ENCODE measurements around the gene TEX19.
"Not testable (repeated sequence)": the region's sequence is repeated elsewhere in the genome, so short reads cannot be mapped to it uniquely, and the experiment has no call there.

TEX19 gene

DNA sequence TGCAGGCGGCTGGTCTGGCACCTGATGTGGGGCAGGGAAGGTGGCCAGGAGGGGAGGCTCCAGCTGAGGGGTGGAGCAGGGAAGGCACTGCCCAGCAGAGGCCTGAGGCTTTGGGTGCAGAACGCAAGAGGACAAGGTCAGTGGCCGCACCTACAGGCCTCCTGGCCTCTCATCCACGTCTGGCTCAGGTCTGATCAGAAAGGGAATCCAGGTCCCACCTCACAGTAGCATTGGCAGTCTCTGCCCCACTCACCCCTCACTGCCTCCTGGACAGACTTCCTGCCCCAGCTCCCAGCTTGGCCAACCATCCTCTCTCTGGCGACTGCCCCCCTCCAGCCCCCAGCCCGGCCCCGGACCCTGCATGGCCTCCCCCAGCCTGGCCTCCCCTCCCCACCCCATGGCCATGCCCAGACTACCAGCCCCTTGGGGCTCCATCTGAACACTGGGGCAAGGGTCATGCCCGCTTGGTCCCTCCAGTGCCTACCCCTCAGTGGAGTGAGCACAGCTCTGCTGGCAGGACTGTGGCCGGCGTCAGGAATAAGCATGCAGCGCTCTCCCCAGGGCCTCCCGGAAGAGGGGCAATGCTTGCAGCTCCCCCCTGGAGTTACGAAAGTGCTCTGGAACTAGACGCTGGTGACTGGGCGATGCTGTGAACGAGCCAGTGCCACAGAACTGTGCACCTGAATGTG is 17.1 kb downstream of the TEX19 start:
- ATAC-seq (replicated peaks) = no peak

GRCh38 chr17:82377294-82377693 is 18.2 kb downstream of the TEX19 start:
- not testable (repeated sequence) for H3K4me3 Mint-ChIP-seq; H3K27ac Mint-ChIP-seq; H3K4me1 Mint-ChIP-seq (ENCODE audit: low read depth in 2 of 2); DNase-seq; H3K9me3 Mint-ChIP-seq; ATAC-seq (replicated peaks); H3K36me3 Mint-ChIP-seq (ENCODE audit: insufficient read depth)
- H3K27me3 Mint-ChIP-seq = peaks cover 43 to 72% of the 10 kb centered on the region in 2 donors

More for the DNA sequence above, 17.1 kb downstream of the TEX19 start:
- no peak overlapping the region for H3K4me3 Mint-ChIP-seq
- no peak overlapping the region for H3K27ac Mint-ChIP-seq
- no peaks in the 10 kb centered on the region for H3K9me3 Mint-ChIP-seq
- peaks cover 4 to 7% of the 10 kb centered on the region in 2 donors for H3K4me1 Mint-ChIP-seq (ENCODE audit: low read depth in 2 of 2)
- H3K27me3 Mint-ChIP-seq = peaks cover 44 to 69% of the 10 kb centered on the region in 2 donors
- H3K36me3 Mint-ChIP-seq (ENCODE audit: insufficient read depth) = no peaks in the 10 kb centered on the region
- DNase-seq = no peak

- no peaks in the 10 kb centered on the region for H3K36me3 Mint-ChIP-seq (ENCODE audit: insufficient read depth)
- H3K27ac Mint-ChIP-seq = no peak overlapping the region
- no peaks in the 10 kb centered on the region for H3K9me3 Mint-ChIP-seq
- ATAC-seq (replicated peaks) = no peak
- H3K4me3 Mint-ChIP-seq = no peak overlapping the region
- peaks cover 4 to 10% of the 10 kb centered on the region in 2 donors for H3K4me1 Mint-ChIP-seq (ENCODE audit: low read depth in 2 of 2)
- DNase-seq = no peak
- peaks cover 35 to 69% of the 10 kb centered on the region in 2 donors for H3K27me3 Mint-ChIP-seq
Observed at GRCh38 chr17:82377924-82378740, 19.1 kb downstream of the TEX19 start.

GRCh38 chr17:82378741-82379021 is 19.6 kb downstream of the TEX19 start:
- peaks cover 4 to 10% of the 10 kb centered on the region in 2 donors for H3K4me1 Mint-ChIP-seq (ENCODE audit: low read depth in 2 of 2)
- peaks cover 30 to 69% of the 10 kb centered on the region in 2 donors for H3K27me3 Mint-ChIP-seq
- no peak for DNase-seq
- no peak overlapping the region for H3K4me3 Mint-ChIP-seq
- ATAC-seq (replicated peaks) = no peak
- H3K27ac Mint-ChIP-seq = no peak overlapping the region
- no peaks in the 10 kb centered on the region for H3K36me3 Mint-ChIP-seq (ENCODE audit: insufficient read depth)
- H3K9me3 Mint-ChIP-seq = no peaks in the 10 kb centered on the region

DNA sequence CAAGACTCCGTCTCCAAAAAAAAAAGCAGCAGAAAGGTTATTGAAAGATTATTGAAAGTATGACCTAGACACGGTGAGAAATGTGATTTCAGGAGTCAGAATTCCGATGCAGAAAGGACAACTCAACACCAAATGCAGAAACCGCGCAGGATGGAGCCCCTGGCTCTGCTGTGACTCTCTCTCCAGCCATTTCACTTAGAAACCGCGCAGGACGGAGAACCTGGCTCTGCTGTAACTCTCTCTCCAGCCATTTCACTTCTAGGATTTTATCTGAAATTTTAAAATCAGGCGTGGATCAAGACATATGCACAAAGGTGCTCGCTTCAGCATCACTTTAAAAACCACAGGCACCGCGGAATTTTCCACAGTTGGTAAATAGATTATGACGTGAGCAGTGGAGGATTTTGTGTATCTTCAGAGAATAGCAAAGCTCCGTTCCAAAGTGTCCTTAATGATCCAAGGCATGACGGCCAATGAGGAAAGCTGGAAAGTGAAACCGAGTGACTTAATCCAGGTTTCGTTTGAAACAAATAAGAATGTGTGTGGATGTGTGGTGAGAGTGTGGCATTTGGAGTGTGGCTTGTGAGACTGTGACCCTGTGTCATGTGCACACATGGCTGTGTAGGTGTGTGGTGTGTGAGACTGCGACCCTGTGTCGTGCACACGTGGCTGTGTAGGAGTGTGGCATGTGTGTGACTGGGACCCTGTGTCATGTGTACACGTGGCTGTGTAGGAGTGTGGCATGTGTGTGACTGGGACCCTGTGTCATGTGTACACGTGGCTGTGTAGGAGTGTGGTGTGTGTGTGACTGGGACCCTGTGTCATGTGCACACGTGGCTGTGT is 22.0 kb downstream of the TEX19 start:
- DNase-seq (no peak), ATAC-seq (replicated peaks) (no peak)
- Mint-ChIP-seq H3K27ac (peak overlapping the region in 1 of 2 donors; percentile 52), H3K4me1 (ENCODE audit: low read depth in 2 of 2) (peaks cover 4 to 10% of the 10 kb centered on the region in 2 donors), H3K27me3 (peaks cover 23 to 77% of the 10 kb centered on the region in 2 donors), H3K4me3 (no peak overlapping the region), H3K36me3 (ENCODE audit: insufficient read depth) (no peaks in the 10 kb centered on the region), H3K9me3 (no peaks in the 10 kb centered on the region)

DNA sequence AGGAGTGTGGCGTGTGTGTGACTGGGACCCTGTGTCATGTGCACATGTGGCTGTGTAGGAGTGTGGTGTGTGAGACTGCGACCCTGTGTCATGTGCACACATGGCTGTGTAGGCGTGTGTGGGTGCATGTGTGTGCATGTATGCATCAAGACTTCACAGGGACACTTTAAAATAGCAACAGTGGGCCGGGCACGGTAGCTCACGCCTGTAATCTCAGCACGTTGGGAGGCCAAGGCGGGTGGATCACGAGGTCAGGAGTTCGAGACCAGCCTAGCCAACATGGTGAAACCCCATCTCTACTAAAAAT is 22.6 kb downstream of the TEX19 start:
- H3K27ac Mint-ChIP-seq; ATAC-seq (replicated peaks); H3K36me3 Mint-ChIP-seq (ENCODE audit: insufficient read depth); H3K4me1 Mint-ChIP-seq (ENCODE audit: low read depth in 2 of 2); H3K4me3 Mint-ChIP-seq; DNase-seq; H3K9me3 Mint-ChIP-seq: not testable (repeated sequence)
- peaks cover 22 to 78% of the 10 kb centered on the region in 2 donors for H3K27me3 Mint-ChIP-seq

- not testable (repeated sequence) for DNase-seq; H3K4me1 Mint-ChIP-seq (ENCODE audit: low read depth in 2 of 2); H3K27ac Mint-ChIP-seq; H3K4me3 Mint-ChIP-seq; H3K9me3 Mint-ChIP-seq; ATAC-seq (replicated peaks); H3K36me3 Mint-ChIP-seq (ENCODE audit: insufficient read depth)
- H3K27me3 Mint-ChIP-seq = peaks cover 22 to 81% of the 10 kb centered on the region in 2 donors
Observed at GRCh38 chr17:82382220-82382932, 23.3 kb downstream of the TEX19 start.

- H3K27me3 Mint-ChIP-seq = peaks cover 22 to 81% of the 10 kb centered on the region in 2 donors
- no peak overlapping the region for H3K4me3 Mint-ChIP-seq
- H3K36me3 Mint-ChIP-seq (ENCODE audit: insufficient read depth) = peaks cover 4% of the 10 kb centered on the region
- H3K27ac Mint-ChIP-seq = no peak overlapping the region
- peaks cover 4 to 10% of the 10 kb centered on the region in 2 donors for H3K4me1 Mint-ChIP-seq (ENCODE audit: low read depth in 2 of 2)
- ATAC-seq (replicated peaks) (no peak), DNase-seq (no peak)
- H3K9me3 Mint-ChIP-seq = no peaks in the 10 kb centered on the region
Observed at GRCh38 chr17:82382933-82383255, 23.8 kb downstream of the TEX19 start.

GRCh38 chr17:82383411-82383810 is 24.4 kb downstream of the TEX19 start:
- DNase-seq = no peak
- H3K27ac Mint-ChIP-seq = no peak overlapping the region
- H3K4me3 Mint-ChIP-seq = no peak overlapping the region
- peaks cover 4% of the 10 kb centered on the region for H3K36me3 Mint-ChIP-seq (ENCODE audit: insufficient read depth)
- H3K9me3 Mint-ChIP-seq = no peaks in the 10 kb centered on the region
- H3K27me3 Mint-ChIP-seq = peaks cover 21 to 80% of the 10 kb centered on the region in 2 donors
- H3K4me1 Mint-ChIP-seq (ENCODE audit: low read depth in 2 of 2) = peaks cover 4 to 10% of the 10 kb centered on the region in 2 donors
- ATAC-seq (replicated peaks) = no peak

DNA sequence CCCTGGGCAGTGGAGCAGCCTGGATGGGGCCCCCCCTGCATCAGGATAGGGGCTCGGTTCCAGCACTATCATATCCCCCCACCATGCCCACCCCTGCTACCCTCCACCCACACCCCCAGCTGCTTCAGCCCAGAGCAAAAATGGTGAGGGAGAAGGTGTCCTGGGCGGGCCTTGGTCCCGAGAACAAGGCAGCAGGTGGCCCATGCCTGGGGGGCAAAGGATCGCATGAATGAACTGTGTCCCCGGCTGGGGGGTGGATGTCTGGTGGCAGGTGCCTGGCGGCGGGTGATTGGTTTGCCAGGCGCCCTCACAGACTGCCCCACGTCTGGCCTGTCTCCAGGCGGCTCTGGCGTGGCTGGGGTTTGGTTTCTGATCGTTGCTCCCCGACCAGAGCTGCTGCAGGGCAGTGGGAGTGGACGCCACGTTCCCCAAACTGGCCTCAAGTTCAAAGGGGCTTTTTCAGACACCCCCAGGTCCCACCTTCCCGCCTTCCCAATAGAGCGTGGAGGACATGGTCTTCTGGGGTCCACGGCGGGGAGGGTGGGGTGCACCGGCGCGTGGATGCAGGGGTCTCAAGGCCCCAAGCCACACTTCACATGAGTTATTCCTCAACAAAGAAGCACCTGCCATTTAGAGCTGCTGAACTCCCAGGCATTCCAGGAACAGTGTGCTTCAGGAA is 25.1 kb downstream of the TEX19 start:
- Mint-ChIP-seq H3K36me3 (ENCODE audit: insufficient read depth) (peaks cover 4% of the 10 kb centered on the region), H3K9me3 (no peaks in the 10 kb centered on the region), H3K27me3 (peaks cover 15 to 72% of the 10 kb centered on the region in 2 donors), H3K4me1 (ENCODE audit: low read depth in 2 of 2) (peaks cover 2 to 10% of the 10 kb centered on the region in 2 donors), H3K4me3 (no peak overlapping the region), H3K27ac (no peak overlapping the region)
- ATAC-seq (replicated peaks) = no peak
- DNase-seq = no peak

- ATAC-seq (replicated peaks) (no peak), DNase-seq (no peak)
- H3K9me3 Mint-ChIP-seq = no peaks in the 10 kb centered on the region
- H3K4me1 Mint-ChIP-seq (ENCODE audit: low read depth in 2 of 2) = peaks cover 2 to 8% of the 10 kb centered on the region in 2 donors
- no peak overlapping the region for H3K4me3 Mint-ChIP-seq
- peaks cover 11 to 65% of the 10 kb centered on the region in 2 donors for H3K27me3 Mint-ChIP-seq
- peaks cover 4% of the 10 kb centered on the region for H3K36me3 Mint-ChIP-seq (ENCODE audit: insufficient read depth)
- H3K27ac Mint-ChIP-seq = no peak overlapping the region
Observed at GRCh38 chr17:82384730-82385481, 25.9 kb downstream of the TEX19 start.

DNA sequence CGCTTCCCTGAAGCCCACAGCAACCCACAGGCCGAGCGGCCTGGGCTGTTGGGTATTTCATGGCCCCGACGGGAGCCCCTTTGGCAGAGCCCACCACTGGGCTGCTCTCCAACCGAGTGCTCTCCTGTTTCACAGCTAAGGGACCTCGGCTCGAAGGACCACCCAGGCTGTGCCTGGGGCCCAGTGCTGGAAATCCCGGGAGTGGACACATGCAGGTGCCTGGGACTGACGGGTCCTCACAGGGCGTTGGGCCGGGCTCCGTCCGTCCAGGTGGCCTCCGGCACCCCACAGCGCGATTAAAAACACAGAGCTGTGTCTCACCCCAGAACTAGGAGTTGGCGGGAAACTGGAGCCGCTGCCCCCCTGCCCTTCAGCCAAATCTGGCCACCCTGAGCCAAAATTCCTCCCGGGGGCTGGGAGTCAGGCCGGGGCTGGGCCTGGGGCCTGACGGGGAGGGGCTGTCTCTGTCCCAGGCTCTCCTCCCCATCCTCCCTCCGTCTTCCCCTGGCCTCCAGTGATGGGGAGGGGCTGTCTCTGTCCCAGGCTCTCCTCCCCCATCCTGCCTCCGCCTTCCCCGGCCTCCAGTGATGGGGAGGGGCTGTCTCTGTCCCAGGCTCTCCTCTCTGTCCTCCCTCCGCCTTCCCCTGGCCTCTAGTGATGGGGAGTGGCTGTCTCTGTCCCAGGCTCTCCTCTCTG is 26.7 kb downstream of the TEX19 start:
- peaks cover 2 to 5% of the 10 kb centered on the region in 2 donors for H3K4me1 Mint-ChIP-seq (ENCODE audit: low read depth in 2 of 2)
- peaks cover 3 to 57% of the 10 kb centered on the region in 2 donors for H3K27me3 Mint-ChIP-seq
- H3K9me3 Mint-ChIP-seq = no peaks in the 10 kb centered on the region

More for the DNA sequence above, 26.7 kb downstream of the TEX19 start:
- H3K36me3 Mint-ChIP-seq (ENCODE audit: insufficient read depth) = peaks cover 4% of the 10 kb centered on the region
- H3K27ac Mint-ChIP-seq = no peak overlapping the region
- ATAC-seq (replicated peaks) = no peak
- no peak overlapping the region for H3K4me3 Mint-ChIP-seq
- DNase-seq = no peak

Data from effector memory CD8-positive, alpha-beta T cell (primary cell).